Measurements from ENCODE around the gene CCDC93.

DNA sequence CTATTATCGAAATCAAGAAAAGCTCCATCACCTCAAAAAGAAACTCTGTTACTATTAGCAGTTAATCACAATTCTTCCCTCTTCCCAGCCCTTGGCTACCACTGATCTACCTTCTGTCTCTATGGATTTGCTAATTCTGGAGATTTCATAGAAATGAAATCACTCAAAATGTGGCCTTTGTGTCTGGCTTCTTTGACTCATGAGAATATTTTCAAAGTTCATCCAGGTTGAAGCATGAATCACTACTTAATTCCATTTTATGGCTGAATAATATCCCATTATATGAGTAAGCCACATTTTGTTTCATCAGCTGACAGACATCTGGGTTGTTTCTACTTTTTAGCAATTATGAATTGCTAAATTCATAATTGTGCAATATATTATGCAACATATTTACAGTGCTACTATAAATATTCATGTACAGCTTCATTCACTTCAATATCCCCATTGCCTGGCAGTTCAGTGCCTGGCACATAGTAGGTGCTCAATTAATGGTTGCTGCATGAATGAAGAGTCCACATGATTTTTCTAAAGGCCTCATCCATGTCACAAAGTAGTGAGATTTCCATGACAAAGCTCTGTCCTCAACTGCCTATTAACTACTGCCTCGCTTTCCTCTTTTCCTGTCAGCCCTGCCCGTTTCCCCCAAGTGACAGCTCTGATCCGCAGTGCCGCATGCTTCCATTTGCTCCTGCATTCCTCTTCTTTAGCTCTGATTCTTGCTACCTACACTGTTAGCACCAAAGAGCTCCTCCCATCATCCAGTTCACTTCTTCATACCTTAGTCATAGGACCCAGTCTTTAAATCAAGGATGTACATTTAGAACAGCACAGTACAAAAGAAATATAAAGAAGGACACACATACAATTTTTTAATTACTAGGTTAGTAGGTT lies 32.8 kb downstream of the CCDC93 start:
- TF ChIP-seq, protein P1, sequence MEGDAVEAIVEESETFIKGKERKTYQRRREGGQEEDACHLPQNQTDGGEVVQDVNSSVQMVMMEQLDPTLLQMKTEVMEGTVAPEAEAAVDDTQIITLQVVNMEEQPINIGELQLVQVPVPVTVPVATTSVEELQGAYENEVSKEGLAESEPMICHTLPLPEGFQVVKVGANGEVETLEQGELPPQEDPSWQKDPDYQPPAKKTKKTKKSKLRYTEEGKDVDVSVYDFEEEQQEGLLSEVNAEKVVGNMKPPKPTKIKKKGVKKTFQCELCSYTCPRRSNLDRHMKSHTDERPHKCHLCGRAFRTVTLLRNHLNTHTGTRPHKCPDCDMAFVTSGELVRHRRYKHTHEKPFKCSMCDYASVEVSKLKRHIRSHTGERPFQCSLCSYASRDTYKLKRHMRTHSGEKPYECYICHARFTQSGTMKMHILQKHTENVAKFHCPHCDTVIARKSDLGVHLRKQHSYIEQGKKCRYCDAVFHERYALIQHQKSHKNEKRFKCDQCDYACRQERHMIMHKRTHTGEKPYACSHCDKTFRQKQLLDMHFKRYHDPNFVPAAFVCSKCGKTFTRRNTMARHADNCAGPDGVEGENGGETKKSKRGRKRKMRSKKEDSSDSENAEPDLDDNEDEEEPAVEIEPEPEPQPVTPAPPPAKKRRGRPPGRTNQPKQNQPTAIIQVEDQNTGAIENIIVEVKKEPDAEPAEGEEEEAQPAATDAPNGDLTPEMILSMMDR (IDR thresholded peaks at IDR 0.05; ENCODE audit: low read depth, low read length): no peak
- TF ChIP-seq POLR2A (IDR thresholded peaks at IDR 0.05; ENCODE audit: extremely low read depth, insufficient read length): no peak
- TF ChIP-seq, protein P2, sequence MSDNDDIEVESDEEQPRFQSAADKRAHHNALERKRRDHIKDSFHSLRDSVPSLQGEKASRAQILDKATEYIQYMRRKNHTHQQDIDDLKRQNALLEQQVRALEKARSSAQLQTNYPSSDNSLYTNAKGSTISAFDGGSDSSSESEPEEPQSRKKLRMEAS (IDR thresholded peaks at IDR 0.05; ENCODE audit: low read depth, low read length): no peak
